Lower leg skin (tissue), 3 donors: ENCODE data around the gene ZNF385B.

Experiments
- POLR2A ChIP-seq, 2 donors: fragments of 450-650 bp; IDR thresholded peaks; one replicate each; pipeline ENCODE4 v1.6.1; 2016 to 2017; ENCODE audit warnings: antibody characterized with exemption in 2 of 2, mild to moderate bottlenecking in 1 of 2, moderate library complexity in 1 of 2
- TF ChIP-seq, protein P1 (sequence below), 3 donors: fragments of 450-650 bp; IDR thresholded peaks; one replicate each; pipeline ENCODE4 v1.5.1; 2016; ENCODE audit warnings: antibody characterized with exemption in 3 of 3, mild to moderate bottlenecking in 3 of 3, moderate library complexity in 2 of 3

DNA sequence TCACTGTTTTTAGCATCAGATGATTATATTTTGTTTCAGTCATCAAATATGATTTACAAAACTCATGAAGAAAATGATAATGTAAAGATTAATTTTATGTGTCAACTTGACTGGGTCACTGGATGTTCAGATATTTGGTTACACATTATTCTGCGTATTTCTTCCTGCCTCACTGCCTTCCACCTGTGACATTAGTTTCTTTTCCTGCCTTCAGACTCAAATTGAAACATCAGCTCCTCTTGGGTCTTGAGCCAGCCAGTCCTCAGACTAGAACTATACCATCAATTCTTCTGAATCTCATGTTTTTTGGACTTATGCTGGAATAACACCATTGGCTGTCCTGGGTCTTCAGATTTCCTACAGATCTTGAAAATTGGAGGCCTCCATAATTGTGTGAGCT, 96.7 kb downstream of the ZNF385B start:
- TF ChIP-seq, protein P1, sequence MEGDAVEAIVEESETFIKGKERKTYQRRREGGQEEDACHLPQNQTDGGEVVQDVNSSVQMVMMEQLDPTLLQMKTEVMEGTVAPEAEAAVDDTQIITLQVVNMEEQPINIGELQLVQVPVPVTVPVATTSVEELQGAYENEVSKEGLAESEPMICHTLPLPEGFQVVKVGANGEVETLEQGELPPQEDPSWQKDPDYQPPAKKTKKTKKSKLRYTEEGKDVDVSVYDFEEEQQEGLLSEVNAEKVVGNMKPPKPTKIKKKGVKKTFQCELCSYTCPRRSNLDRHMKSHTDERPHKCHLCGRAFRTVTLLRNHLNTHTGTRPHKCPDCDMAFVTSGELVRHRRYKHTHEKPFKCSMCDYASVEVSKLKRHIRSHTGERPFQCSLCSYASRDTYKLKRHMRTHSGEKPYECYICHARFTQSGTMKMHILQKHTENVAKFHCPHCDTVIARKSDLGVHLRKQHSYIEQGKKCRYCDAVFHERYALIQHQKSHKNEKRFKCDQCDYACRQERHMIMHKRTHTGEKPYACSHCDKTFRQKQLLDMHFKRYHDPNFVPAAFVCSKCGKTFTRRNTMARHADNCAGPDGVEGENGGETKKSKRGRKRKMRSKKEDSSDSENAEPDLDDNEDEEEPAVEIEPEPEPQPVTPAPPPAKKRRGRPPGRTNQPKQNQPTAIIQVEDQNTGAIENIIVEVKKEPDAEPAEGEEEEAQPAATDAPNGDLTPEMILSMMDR (IDR thresholded peaks at IDR 0.05), result no peak
- no peak for TF ChIP-seq POLR2A (IDR thresholded peaks at IDR 0.05)
